ENCODE measurements around the gene KCNJ16.

- TF ChIP-seq TGIF2 (CRISPR knock-in tag; IDR thresholded peaks at IDR 0.05) (no peak), EP300 (IDR thresholded peaks at IDR 0.05; ENCODE audit: low read depth in 2 of 2, low read length in 2 of 2) (no peak), EP300 (CRISPR knock-in tag; IDR thresholded peaks at IDR 0.05; ENCODE audit: borderline replicate concordance) (no peak), CTCF (CRISPR knock-in tag; IDR thresholded peaks at IDR 0.05) (no peak), AGO1 (IDR thresholded peaks at IDR 0.05; ENCODE audit: low read depth, low read length, poor library complexity, severe bottlenecking) (no peak), ARID2 (CRISPR knock-in tag; IDR thresholded peaks at IDR 0.05; ENCODE audit: borderline replicate concordance) (no peak), MAFK (conservative IDR thresholded peaks at IDR 0.05 in 1 of 2, IDR thresholded peaks at IDR 0.05 in 1 of 2; ENCODE audit: low read length in 2 of 2) (no peak), ZBTB7A (CRISPR knock-in tag; IDR thresholded peaks at IDR 0.05) (no peak)
These were observed 45.9 kb upstream of the KCNJ16 start for GRCh38 chr17:70028978-70029767.

Measured in HepG2 (cell line).